ENCODE data around the gene SMAD1. TPM values are rescaled to one million over a fixed set of nuclear protein-coding genes. Genes with fewer than 3 reads are reported as not detected.

Gene SMAD1
- total and polyA plus RNA-seq, 12 donors: 1.4 to 23.8 (median 14.2) TPM

DNA sequence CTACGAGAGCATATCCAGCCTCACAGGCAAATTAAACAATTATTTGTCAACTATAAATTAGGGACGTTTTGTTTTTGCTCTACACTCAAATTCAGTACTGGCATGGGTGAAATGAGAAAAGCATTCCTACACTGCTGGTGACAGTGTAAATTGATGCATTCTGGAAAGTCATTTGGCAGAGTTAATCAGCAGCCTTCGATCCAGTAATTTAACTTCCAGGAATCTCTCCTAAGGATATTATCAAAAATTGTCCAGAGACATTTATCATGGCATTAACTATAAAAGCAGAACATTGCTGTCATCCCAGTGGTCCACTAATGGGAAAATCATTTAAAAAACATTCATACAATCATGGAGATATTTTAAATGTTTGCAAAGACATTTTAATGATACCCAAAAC, 70.0 kb downstream of the SMAD1 start:
- Histone ChIP-seq H3K36me3 (replicated peaks in 1 of 2) (no peaks in the 10 kb centered on the region), H3K27me3 (no peaks in the 10 kb centered on the region), H3K9me3 (replicated peaks in 1 of 3) (no peaks in the 10 kb centered on the region), H3K27ac (no peak overlapping the region), H3K4me1 (replicated peaks in 1 of 2) (peaks cover 0 to 11% of the 10 kb centered on the region in 2 donors), H3K4me3 (no peak overlapping the region)
- intact Hi-C loops (cut with DNase I): loop anchor here in 1 of 2 donors (10.0 kb wide), 1 partner anchor 317 kb away; no protein-coding TSS in a partner anchor
- DNase-seq: no peak
- TF ChIP-seq POLR2A (IDR thresholded peaks at IDR 0.05): no peak
- TF ChIP-seq, protein P1, sequence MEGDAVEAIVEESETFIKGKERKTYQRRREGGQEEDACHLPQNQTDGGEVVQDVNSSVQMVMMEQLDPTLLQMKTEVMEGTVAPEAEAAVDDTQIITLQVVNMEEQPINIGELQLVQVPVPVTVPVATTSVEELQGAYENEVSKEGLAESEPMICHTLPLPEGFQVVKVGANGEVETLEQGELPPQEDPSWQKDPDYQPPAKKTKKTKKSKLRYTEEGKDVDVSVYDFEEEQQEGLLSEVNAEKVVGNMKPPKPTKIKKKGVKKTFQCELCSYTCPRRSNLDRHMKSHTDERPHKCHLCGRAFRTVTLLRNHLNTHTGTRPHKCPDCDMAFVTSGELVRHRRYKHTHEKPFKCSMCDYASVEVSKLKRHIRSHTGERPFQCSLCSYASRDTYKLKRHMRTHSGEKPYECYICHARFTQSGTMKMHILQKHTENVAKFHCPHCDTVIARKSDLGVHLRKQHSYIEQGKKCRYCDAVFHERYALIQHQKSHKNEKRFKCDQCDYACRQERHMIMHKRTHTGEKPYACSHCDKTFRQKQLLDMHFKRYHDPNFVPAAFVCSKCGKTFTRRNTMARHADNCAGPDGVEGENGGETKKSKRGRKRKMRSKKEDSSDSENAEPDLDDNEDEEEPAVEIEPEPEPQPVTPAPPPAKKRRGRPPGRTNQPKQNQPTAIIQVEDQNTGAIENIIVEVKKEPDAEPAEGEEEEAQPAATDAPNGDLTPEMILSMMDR (IDR thresholded peaks at IDR 0.05): no peak
- 52 to 57% (median 54%) methylated on average over 3 of the region's 3 CpGs for WGBS, 4 donors

DNA sequence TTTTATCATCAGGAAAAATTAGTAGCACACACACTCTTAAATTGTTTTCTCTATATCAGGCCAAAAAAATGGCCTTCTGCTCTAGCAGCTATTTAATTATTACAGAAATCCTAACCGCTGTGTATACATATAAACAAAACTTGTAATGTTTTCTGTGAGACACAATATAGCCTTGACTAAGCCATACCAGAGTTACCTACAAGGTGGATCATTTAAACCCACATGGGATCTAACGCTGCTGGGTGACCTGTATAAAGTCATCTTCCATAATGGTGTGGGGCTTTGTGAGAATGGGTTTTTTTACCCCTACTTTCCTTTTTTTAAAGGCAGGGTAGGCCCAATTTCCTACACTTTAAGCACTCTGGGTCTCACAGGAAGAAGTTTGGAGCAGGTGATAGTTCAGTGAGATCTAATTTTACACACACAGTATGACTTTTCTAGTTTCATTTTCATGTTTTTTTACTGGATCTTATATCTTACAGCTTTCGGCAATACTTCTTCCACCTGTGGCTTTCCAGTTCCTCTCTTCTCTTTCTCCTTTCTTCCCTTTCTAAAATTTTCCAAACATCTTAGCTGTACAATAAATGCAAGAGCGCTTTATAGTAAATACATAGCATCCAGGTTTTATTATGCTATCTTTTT, 70.6 kb downstream of the SMAD1 start:
- H3K27ac ChIP-seq: no peak overlapping the region
- no peaks in the 10 kb centered on the region for H3K27me3 ChIP-seq
- no peak for DNase-seq
- H3K4me3 ChIP-seq: no peak overlapping the region
- TF ChIP-seq, protein P1 (IDR thresholded peaks at IDR 0.05): no peak
- no peak for TF ChIP-seq POLR2A (IDR thresholded peaks at IDR 0.05)
- peaks cover 0 to 11% of the 10 kb centered on the region in 2 donors for H3K4me1 ChIP-seq (replicated peaks in 1 of 2)
- 87 to 95% (median 91%) methylated on average over 4 of the region's 4 CpGs for WGBS, 4 donors
- intact Hi-C loops (cut with DNase I): loop anchor here in 1 of 2 donors (10.0 kb wide), 1 partner anchor 318 kb away; no protein-coding TSS in a partner anchor
- H3K9me3 ChIP-seq (replicated peaks in 1 of 3): no peaks in the 10 kb centered on the region
- no peaks in the 10 kb centered on the region for H3K36me3 ChIP-seq (replicated peaks in 1 of 2)

DNA sequence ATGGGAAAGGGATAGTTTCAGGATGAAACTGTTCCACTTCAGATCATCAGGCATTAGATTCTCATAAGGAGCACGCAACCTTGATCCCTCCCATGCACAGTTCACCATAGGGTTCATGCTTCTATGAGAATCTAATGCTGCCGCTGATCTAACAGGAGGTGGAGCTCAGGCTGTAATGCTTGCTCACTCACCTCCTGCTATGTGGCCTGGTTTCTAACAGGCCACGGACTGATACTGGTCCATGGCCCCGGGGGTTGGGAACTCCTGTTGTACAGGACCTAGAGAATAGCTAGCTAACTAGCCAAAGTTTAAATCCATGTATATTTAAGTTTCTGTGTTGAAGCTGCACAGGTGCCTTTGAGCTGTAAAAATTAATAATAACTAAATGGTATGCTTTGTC, 71.7 kb downstream of the SMAD1 start:
- Histone ChIP-seq H3K9me3 (replicated peaks in 1 of 3) (no peaks in the 10 kb centered on the region), H3K36me3 (replicated peaks in 1 of 2) (no peaks in the 10 kb centered on the region), H3K27ac (no peak overlapping the region), H3K4me1 (replicated peaks in 1 of 2) (peaks cover 0 to 11% of the 10 kb centered on the region in 2 donors), H3K27me3 (no peaks in the 10 kb centered on the region), H3K4me3 (no peak overlapping the region)
- intact Hi-C loops (cut with DNase I): loop anchor here in 1 of 2 donors (10.0 kb wide), 1 partner anchor 319 kb away; no protein-coding TSS in a partner anchor
- no peak for DNase-seq
- WGBS, 4 donors: 92 to 100% (median 95%) methylated on average over 1 to 4 of the region's 4 CpGs
- TF ChIP-seq, protein P1 (IDR thresholded peaks at IDR 0.05): no peak
- TF ChIP-seq POLR2A (IDR thresholded peaks at IDR 0.05): no peak

DNA sequence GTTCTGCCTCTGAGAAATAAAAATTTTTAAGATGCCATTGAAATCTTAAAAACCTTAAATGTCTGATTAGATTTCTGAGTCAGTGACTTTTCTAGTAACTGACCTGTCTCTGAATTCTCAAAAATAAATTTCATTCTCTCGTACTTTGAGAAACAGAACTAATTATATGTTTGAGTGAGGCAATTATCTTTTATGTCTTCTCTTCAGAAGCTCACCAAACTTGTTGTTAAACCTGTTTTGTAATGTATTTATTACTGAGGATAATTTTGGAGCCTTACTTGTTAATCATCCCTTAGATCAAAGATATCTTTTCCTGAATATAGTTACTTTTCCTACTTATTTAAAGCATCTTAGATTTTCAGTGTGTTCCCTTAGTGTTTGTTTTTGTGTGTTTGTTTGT, 73.0 kb downstream of the SMAD1 start:
- no peak for TF ChIP-seq POLR2A (IDR thresholded peaks at IDR 0.05)
- TF ChIP-seq, protein P1 (IDR thresholded peaks at IDR 0.05): no peak
- H3K27ac ChIP-seq: no peak overlapping the region
- no peaks in the 10 kb centered on the region for H3K9me3 ChIP-seq (replicated peaks in 1 of 3)
- H3K27me3 ChIP-seq: no peaks in the 10 kb centered on the region
- DNase-seq: no peak
- peaks cover 0 to 11% of the 10 kb centered on the region in 2 donors for H3K4me1 ChIP-seq (replicated peaks in 1 of 2)
- 66 to 84% (median 76%) methylated on average over 1 of the region's 1 CpG for WGBS, 4 donors
- no peak overlapping the region for H3K4me3 ChIP-seq
- no peaks in the 10 kb centered on the region for H3K36me3 ChIP-seq (replicated peaks in 1 of 2)
- intact Hi-C loops (cut with DNase I): loop anchor here in 1 of 2 donors (10.0 kb wide), 1 partner anchor 320 kb away; no protein-coding TSS in a partner anchor
